CD4-positive, alpha-beta memory T cell (primary cell): Measurements from ENCODE around the gene MYNN. TPM values are rescaled to one million over a fixed set of nuclear protein-coding genes. Genes with fewer than 3 reads are reported as not detected.
"Not testable (repeated sequence)": the region's sequence is repeated elsewhere in the genome, so short reads cannot be mapped to it uniquely, and the experiment has no call there.

Source experiments
- CTCF ChIA-PET: fragments of 350-600 bp; sonication (Branson Sonifier 250); formaldehyde crosslinking; loops from one replicate; lab custom pipeline; 2021; ENCODE audit warnings: inconsistent platforms; ENCODE audit not compliant: partially characterized antibody; lab: Charles Lee
- POLR2A ChIA-PET: fragments of 350-600 bp; sonication (Branson Sonifier 250); formaldehyde crosslinking; loops from one replicate; lab custom pipeline; 2021; ENCODE audit not compliant: partially characterized antibody; lab: Charles Lee
- DNase-seq, 5 donors: peaks; one replicate each; pipeline versions ENCODE4 v3.0.0 to v3.0.0-alpha.2; 2020 to 2022; ENCODE audit warnings: mixed read lengths in 1 of 5
- H3K27ac ChIP-seq: one replicate; pipeline ENCODE4 v1.7.0; 2013; ENCODE audit warnings: low read depth, low read length
- H3K27me3 ChIP-seq: 2 replicates; pipeline ENCODE4 v1.7.0; 2013; ENCODE audit warnings: mild to moderate bottlenecking, low read length, moderate library complexity; ENCODE audit not compliant: insufficient read depth
- H3K36me3 ChIP-seq: 2 replicates; pipeline ENCODE4 v1.7.0; 2013; ENCODE audit warnings: mild to moderate bottlenecking, low read length, moderate library complexity; ENCODE audit not compliant: insufficient read depth
- H3K4me1 ChIP-seq: 2 replicates; pipeline ENCODE4 v1.7.0; 2013; ENCODE audit warnings: mild to moderate bottlenecking, low read length, moderate library complexity; ENCODE audit not compliant: insufficient read depth
- H3K4me3 ChIP-seq, 2 donors: one replicate each; pipeline ENCODE4 v1.7.0; 2013; ENCODE audit warnings: low read length in 2 of 2, mild to moderate bottlenecking in 1 of 2
- H3K9me3 ChIP-seq, 2 donors: one replicate each; pipeline ENCODE4 v1.7.0; 2013; ENCODE audit warnings: low read length in 2 of 2, control low read depth in 1 of 2; ENCODE audit not compliant: control insufficient read depth in 1 of 2
- H3K27ac Mint-ChIP-seq, 7 donors: one replicate each; pipeline ENCODE4 v1.8.0; 2020 to 2021; ENCODE audit warnings: mixed read lengths in 7 of 7, mild to moderate bottlenecking in 6 of 7, inconsistent platforms in 3 of 7, moderate library complexity in 3 of 7
- H3K27me3 Mint-ChIP-seq, 2 donors: one replicate each; pipeline ENCODE4 v1.8.0; 2020 to 2021; ENCODE audit warnings: mixed read lengths in 2 of 2
- H3K36me3 Mint-ChIP-seq, 2 donors: one replicate each; pipeline ENCODE4 v1.8.0; 2020 to 2021; ENCODE audit warnings: mixed read lengths in 2 of 2, inconsistent platforms in 1 of 2, mild to moderate bottlenecking in 1 of 2
- H3K4me1 Mint-ChIP-seq, 4 donors: one replicate each; pipeline ENCODE4 v1.8.0; 2020 to 2021; ENCODE audit warnings: mixed read lengths in 4 of 4, mild to moderate bottlenecking in 1 of 4
- H3K4me3 Mint-ChIP-seq, 8 donors: one replicate each; pipeline ENCODE4 v1.8.0; 2020 to 2021; ENCODE audit warnings: mixed read lengths in 8 of 8, mild to moderate bottlenecking in 7 of 8, moderate library complexity in 6 of 8, inconsistent platforms in 3 of 8
- H3K9me3 Mint-ChIP-seq, 8 donors: one replicate each; pipeline ENCODE4 v1.8.0; 2020 to 2021; ENCODE audit warnings: mixed read lengths in 8 of 8, mild to moderate bottlenecking in 5 of 8, inconsistent platforms in 3 of 8, moderate library complexity in 1 of 8
- intact Hi-C: fragments of 100-400 bp; cut with micrococcal nuclease; formaldehyde crosslinking; loops from one replicate; pipeline ENCODE4 v1.15.1; 2023
- polyA plus RNA-seq, 2 donors: library from polyadenylated mRNA; unstranded; fragments of 300-500 nt; fragmentation: Illumina TruSeq; gene quantifications; one replicate each; pipeline ENCODE4 v1.2.3, GENCODE V29; 2021
- total RNA-seq, 2 experiments: library from RNA; stranded (reverse); gene quantifications; one replicate each; pipeline ENCODE4 v1.2.3, GENCODE V29; 2021

Gene MYNN
- total RNA-seq (10 to 100 TPM; 21.1 to 23.0 TPM), polyA plus RNA-seq (10 to 100 TPM; 11.6 to 15.9 TPM)

DNA sequence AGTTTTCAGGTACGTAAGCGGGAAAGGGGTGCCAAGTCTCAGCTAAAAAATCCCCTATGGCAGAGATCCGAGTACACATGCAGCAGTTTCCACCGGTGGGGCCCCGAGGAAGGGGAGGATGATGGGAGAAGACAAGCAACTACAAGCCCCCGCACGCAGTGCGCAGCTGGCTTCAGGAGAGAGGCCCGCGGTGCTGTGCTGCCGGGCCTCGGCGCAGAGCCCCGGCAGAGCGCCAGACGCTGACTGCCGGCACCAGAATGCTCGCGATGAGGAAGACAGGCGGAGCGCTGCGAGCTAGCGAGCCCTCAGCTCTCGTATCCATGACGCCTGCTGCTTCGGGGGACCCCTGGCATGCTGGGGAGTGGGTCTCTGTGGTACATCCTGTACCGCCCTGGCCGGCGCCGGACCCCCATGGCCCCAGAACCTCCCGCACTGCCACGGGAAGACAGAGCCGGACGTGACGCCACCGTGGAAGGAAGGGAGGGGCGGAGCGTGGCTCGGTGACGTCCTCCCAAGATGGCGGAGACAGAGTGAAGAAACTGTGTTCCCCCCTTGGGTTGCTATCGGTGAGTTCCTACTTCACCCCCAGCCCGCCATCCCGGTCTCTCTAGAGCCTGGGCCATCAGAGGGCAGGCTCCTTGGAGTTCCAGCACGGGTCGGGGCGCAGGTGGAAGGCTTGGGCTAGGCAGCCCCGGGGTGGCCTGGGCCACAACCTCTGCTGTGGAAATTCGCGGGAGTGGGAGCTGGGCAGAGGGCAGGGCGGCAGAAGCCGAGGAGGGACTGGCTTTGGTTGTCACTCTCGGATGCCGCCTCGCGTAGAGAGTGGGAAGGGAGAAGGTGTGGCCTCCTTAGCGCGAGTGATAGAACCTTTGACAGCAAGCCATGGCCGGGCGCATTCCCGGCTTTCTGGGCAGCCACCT is at the start of gene MYNN:
Gene MYNN, plus strand, starts transcription at position 500 of the 920 bp plus-strand sequence. CDS start 900 bp downstream, outside the sequence.
- H3K4me1 ChIP-seq: peaks cover 36% of the 10 kb centered on the region
- ChIA-PET CTCF (interaction anchor here (0.7 to 3.7 kb wide), 7 partner anchors 10 to 1039 kb away, joined by 3 to 37 read pairs (median 3); partner anchors contain the start of gene TERC), POLR2A (interaction anchor here (0.6 to 3.7 kb wide), 18 partner anchors 10 to 1538 kb away, joined by 3 to 120 read pairs (median 6); partner anchors contain the start of genes LRRC34, LRRIQ4, PHC3 and PRKCI)
- intact Hi-C loops: loop anchor here (1.0 to 5.0 kb wide), 8 partner anchors 8 to 1136 kb away; partner anchors contain the start of genes EIF5A2, LRRC34, LRRIQ4 and MECOM
- Mint-ChIP-seq H3K27me3 (peaks cover 0 to 11% of the 10 kb centered on the region in 2 donors), H3K27ac (peak within 1 kb of the TSS; percentile 98 to 100 (median 99)), H3K4me3 (peak within 1 kb of the TSS; percentile 92 to 99 (median 98)), H3K36me3 (peaks cover 22 to 58% of the 10 kb centered on the region in 2 donors), H3K9me3 (peaks cover 0 to 12% (median 0%) of the 10 kb centered on the region in 8 donors), H3K4me1 (peaks cover 26 to 70% (median 43%) of the 10 kb centered on the region in 4 donors)
- H3K9me3 ChIP-seq: no peaks in the 10 kb centered on the region
- H3K4me3 ChIP-seq: peak within 1 kb of the TSS; percentile 83 to 94
- peak within 1 kb of the TSS; percentile 99 for H3K27ac ChIP-seq
- no peaks in the 10 kb centered on the region for H3K27me3 ChIP-seq
- peaks cover 12% of the 10 kb centered on the region for H3K36me3 ChIP-seq
- peak; percentile 92 to 95 (median 94) for DNase-seq

- H3K36me3 ChIP-seq, H3K4me3 Mint-ChIP-seq, H3K27me3 ChIP-seq, DNase-seq, H3K4me1 ChIP-seq, intact Hi-C loops, H3K27ac Mint-ChIP-seq, H3K27ac ChIP-seq, H3K4me3 ChIP-seq, H3K4me1 Mint-ChIP-seq, H3K36me3 Mint-ChIP-seq, H3K9me3 ChIP-seq, POLR2A ChIA-PET: not testable (repeated sequence)
- peaks cover 11 to 64% (median 39%) of the 10 kb centered on the region in 8 donors for H3K9me3 Mint-ChIP-seq
- CTCF ChIA-PET: interaction anchor here (0.6 to 1.6 kb wide), 2 partner anchors 583 to 1080 kb away, joined by 3 to 4 read pairs; no protein-coding TSS in a partner anchor
- H3K27me3 Mint-ChIP-seq: peaks cover 38 to 42% of the 10 kb centered on the region in 2 donors
Measured at GRCh38 chr3:169731857-169732256, 41.3 kb upstream of the MYNN start.

DNA sequence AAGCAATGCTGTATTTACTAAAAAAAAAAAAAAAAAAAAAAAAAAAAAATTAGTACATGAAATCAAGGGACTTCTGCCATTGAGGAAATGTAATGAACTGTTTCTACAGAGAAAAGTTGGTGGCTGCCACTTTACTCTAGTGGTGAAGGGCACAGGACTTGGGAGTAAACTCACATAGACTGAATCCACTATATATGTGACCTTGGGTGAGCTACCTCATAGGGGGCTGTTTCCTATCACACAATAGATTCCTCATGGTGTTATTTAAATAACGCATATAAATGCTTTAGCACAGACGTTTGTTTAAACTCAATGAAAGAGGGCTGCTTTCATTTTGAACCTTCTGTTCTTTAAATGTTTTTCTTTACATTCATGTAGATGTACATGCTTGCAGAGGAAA is 34.1 kb upstream of the MYNN start:
- no peaks in the 10 kb centered on the region for H3K36me3 ChIP-seq
- ChIA-PET CTCF (no interaction called here), POLR2A (interaction anchor here (0.8 kb wide), 1 partner anchor 25 kb away, joined by 3 read pairs; no protein-coding TSS in a partner anchor)
- Mint-ChIP-seq H3K9me3 (peaks cover 4 to 30% (median 16%) of the 10 kb centered on the region in 8 donors), H3K4me1 (no peaks in the 10 kb centered on the region), H3K4me3 (no peak overlapping the region), H3K27ac (no peak overlapping the region), H3K27me3 (peaks cover 10 to 12% of the 10 kb centered on the region in 2 donors), H3K36me3 (peaks cover 0 to 1% of the 10 kb centered on the region in 2 donors)
- DNase-seq: no peak
- H3K9me3 ChIP-seq: no peaks in the 10 kb centered on the region
- H3K27ac ChIP-seq: no peak overlapping the region
- H3K27me3 ChIP-seq: no peaks in the 10 kb centered on the region
- H3K4me3 ChIP-seq: no peak overlapping the region
- H3K4me1 ChIP-seq: no peaks in the 10 kb centered on the region
- intact Hi-C loops: no loop called here

GRCh38 chr3:169744366-169745054 is 28.7 kb upstream of the MYNN start:
- H3K4me1 ChIP-seq: no peaks in the 10 kb centered on the region
- no peaks in the 10 kb centered on the region for H3K27me3 ChIP-seq
- H3K9me3 Mint-ChIP-seq: no peaks in the 10 kb centered on the region
- H3K27me3 Mint-ChIP-seq: peaks cover 23 to 29% of the 10 kb centered on the region in 2 donors
- peaks cover 0 to 4% (median 0%) of the 10 kb centered on the region in 4 donors for H3K4me1 Mint-ChIP-seq
- no peaks in the 10 kb centered on the region for H3K36me3 Mint-ChIP-seq
- ChIA-PET CTCF (interaction anchor here (1.2 to 1.9 kb wide), 2 partner anchors 597 to 879 kb away, joined by 4 to 5 read pairs; no protein-coding TSS in a partner anchor), POLR2A (no interaction called here)
- DNase-seq: no peak
- no peak overlapping the region for H3K4me3 ChIP-seq
- no peak overlapping the region for H3K27ac Mint-ChIP-seq
- H3K4me3 Mint-ChIP-seq: no peak overlapping the region
- H3K27ac ChIP-seq: no peak overlapping the region
- no peaks in the 10 kb centered on the region for H3K9me3 ChIP-seq
- intact Hi-C loops: loop anchor here (5.0 to 10.0 kb wide), 2 partner anchors 597 to 880 kb away; no protein-coding TSS in a partner anchor
- H3K36me3 ChIP-seq: no peaks in the 10 kb centered on the region

DNA sequence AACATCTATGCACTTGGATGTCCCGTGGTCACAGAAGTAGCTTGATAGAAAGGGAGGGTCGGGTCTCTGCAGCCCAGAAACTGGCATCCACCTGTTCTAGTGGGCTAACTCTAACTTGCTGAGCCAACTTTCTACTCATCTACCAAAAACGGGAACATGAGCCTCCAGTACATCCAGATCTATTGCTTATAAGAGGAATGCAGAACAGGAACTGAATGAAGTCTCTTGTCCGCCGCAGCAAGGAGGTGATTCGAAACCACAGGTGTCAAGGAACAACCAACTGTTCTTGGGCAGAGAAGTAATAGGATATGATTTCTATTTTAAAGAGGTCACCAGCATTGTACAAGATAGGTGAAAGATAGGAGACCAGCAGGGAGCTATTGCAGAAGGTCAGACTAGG is 26.3 kb upstream of the MYNN start:
- no peak for DNase-seq

GRCh38 chr3:169748670-169749069 is 24.5 kb upstream of the MYNN start:
- Histone ChIP-seq H3K27ac (no peak overlapping the region), H3K9me3 (no peaks in the 10 kb centered on the region), H3K4me1 (no peaks in the 10 kb centered on the region), H3K27me3 (no peaks in the 10 kb centered on the region), H3K4me3 (no peak overlapping the region), H3K36me3 (no peaks in the 10 kb centered on the region)
- ChIA-PET CTCF (no interaction called here), POLR2A (no interaction called here)
- Mint-ChIP-seq H3K36me3 (no peaks in the 10 kb centered on the region), H3K9me3 (no peaks in the 10 kb centered on the region), H3K4me3 (no peak overlapping the region), H3K27ac (no peak overlapping the region), H3K4me1 (peaks cover 0 to 4% (median 0%) of the 10 kb centered on the region in 4 donors), H3K27me3 (peaks cover 29 to 31% of the 10 kb centered on the region in 2 donors)
- DNase-seq: no peak
- intact Hi-C loops: loop anchor here (10.0 kb wide), 1 partner anchor 884 kb away; no protein-coding TSS in a partner anchor

More for the DNA sequence above, 26.3 kb upstream of the MYNN start:
- Histone ChIP-seq H3K27ac (no peak overlapping the region), H3K36me3 (no peaks in the 10 kb centered on the region), H3K4me3 (no peak overlapping the region), H3K4me1 (no peaks in the 10 kb centered on the region), H3K27me3 (no peaks in the 10 kb centered on the region), H3K9me3 (no peaks in the 10 kb centered on the region)
- Mint-ChIP-seq H3K36me3 (no peaks in the 10 kb centered on the region), H3K27ac (no peak overlapping the region), H3K9me3 (no peaks in the 10 kb centered on the region), H3K4me3 (no peak overlapping the region), H3K27me3 (peaks cover 25 to 30% of the 10 kb centered on the region in 2 donors), H3K4me1 (peaks cover 0 to 4% (median 0%) of the 10 kb centered on the region in 4 donors)
- ChIA-PET CTCF (no interaction called here), POLR2A (no interaction called here)
- intact Hi-C loops: loop anchor here (10.0 kb wide), 1 partner anchor 882 kb away; no protein-coding TSS in a partner anchor
